Measurements from ENCODE around the gene POLD2. TPM values are rescaled to one million over a fixed set of nuclear protein-coding genes. Genes with fewer than 3 reads are reported as not detected.

Gene POLD2
- total RNA-seq, 1 donor from 2014 or later = 48.3 TPM

- DNase-seq (no peak), ATAC-seq (no peak)
- Histone ChIP-seq H3K27ac (no peak overlapping the region), H3K4me3 (no peak overlapping the region), H3K36me3 (no peaks in the 10 kb centered on the region), H3K27me3 (ENCODE audit: low read depth) (no peaks in the 10 kb centered on the region), H3K4me1 (peaks cover 13% of the 10 kb centered on the region), H3K9me3 (no peaks in the 10 kb centered on the region)
- intact Hi-C loops (cut with DNase I) = no loop called here
- TF ChIP-seq, protein P1, sequence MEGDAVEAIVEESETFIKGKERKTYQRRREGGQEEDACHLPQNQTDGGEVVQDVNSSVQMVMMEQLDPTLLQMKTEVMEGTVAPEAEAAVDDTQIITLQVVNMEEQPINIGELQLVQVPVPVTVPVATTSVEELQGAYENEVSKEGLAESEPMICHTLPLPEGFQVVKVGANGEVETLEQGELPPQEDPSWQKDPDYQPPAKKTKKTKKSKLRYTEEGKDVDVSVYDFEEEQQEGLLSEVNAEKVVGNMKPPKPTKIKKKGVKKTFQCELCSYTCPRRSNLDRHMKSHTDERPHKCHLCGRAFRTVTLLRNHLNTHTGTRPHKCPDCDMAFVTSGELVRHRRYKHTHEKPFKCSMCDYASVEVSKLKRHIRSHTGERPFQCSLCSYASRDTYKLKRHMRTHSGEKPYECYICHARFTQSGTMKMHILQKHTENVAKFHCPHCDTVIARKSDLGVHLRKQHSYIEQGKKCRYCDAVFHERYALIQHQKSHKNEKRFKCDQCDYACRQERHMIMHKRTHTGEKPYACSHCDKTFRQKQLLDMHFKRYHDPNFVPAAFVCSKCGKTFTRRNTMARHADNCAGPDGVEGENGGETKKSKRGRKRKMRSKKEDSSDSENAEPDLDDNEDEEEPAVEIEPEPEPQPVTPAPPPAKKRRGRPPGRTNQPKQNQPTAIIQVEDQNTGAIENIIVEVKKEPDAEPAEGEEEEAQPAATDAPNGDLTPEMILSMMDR (IDR thresholded peaks at IDR 0.05) = no peak
These were observed 30.2 kb downstream of the POLD2 start for GRCh38 chr7:44093102-44093641.

GRCh38 chr7:44087911-44088838 lies 35.2 kb downstream of the POLD2 start:
- peaks cover 16% of the 10 kb centered on the region for H3K4me1 ChIP-seq
- H3K27me3 ChIP-seq (ENCODE audit: low read depth) = no peaks in the 10 kb centered on the region
- TF ChIP-seq, protein P1 (IDR thresholded peaks at IDR 0.05) = no peak
- ATAC-seq (peak; percentile 45 to 50), DNase-seq (peak; percentile 38)
- H3K36me3 ChIP-seq = no peaks in the 10 kb centered on the region
- H3K9me3 ChIP-seq = no peaks in the 10 kb centered on the region
- no peak overlapping the region for H3K4me3 ChIP-seq
- intact Hi-C loops (cut with DNase I) = no loop called here
- H3K27ac ChIP-seq = peak overlapping the region; percentile 73

- Histone ChIP-seq H3K9me3 (no peaks in the 10 kb centered on the region), H3K27me3 (ENCODE audit: low read depth) (no peaks in the 10 kb centered on the region), H3K4me1 (peaks cover 17% of the 10 kb centered on the region), H3K27ac (peak overlapping the region; percentile 73), H3K36me3 (no peaks in the 10 kb centered on the region), H3K4me3 (no peak overlapping the region)
- TF ChIP-seq, protein P1 (IDR thresholded peaks at IDR 0.05) = no peak
- DNase-seq = no peak
- intact Hi-C loops (cut with DNase I) = no loop called here
- ATAC-seq = no peak
These were observed 36.7 kb downstream of the POLD2 start for GRCh38 chr7:44086627-44087026.

DNA sequence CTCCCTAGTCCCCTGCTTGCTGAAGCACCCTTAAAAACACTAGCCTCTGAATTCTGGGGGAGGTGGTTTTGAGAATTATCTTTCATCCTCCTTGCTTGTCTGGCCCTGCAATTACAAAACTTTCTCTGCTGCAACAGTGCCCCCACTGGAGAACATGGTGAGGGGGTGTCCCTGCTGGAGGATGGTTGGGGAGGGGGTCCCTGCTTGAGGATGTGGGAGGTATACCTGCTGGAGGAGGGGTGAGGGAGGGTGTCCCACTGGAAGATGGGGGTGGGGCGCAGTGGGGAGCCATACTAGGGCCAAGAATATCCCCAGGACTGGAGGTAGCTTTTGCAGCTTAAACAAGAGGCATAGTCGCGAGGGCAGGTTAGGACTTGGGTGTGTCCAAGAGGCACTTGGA lies 37.8 kb downstream of the POLD2 start:
- intact Hi-C loops (cut with DNase I) = no loop called here
- no peak overlapping the region for H3K4me3 ChIP-seq
- ATAC-seq (no peak), DNase-seq (peak; percentile 35)
- peak overlapping the region; percentile 2 for H3K27ac ChIP-seq
- no peaks in the 10 kb centered on the region for H3K9me3 ChIP-seq
- peaks cover 28% of the 10 kb centered on the region for H3K4me1 ChIP-seq
- TF ChIP-seq, protein P1 (IDR thresholded peaks at IDR 0.05) = no peak
- no peaks in the 10 kb centered on the region for H3K27me3 ChIP-seq (ENCODE audit: low read depth)
- peaks cover under 1% of the 10 kb centered on the region for H3K36me3 ChIP-seq

- DNase-seq = no peak
- ATAC-seq = no peak
- Histone ChIP-seq H3K27me3 (ENCODE audit: low read depth) (no peaks in the 10 kb centered on the region), H3K9me3 (no peaks in the 10 kb centered on the region), H3K4me1 (peaks cover 32% of the 10 kb centered on the region), H3K4me3 (no peak overlapping the region), H3K27ac (peak overlapping the region; percentile 93), H3K36me3 (peaks cover 9% of the 10 kb centered on the region)
- intact Hi-C loops (cut with DNase I) = no loop called here
- TF ChIP-seq, protein P1 (IDR thresholded peaks at IDR 0.05) = no peak
These were observed 38.6 kb downstream of the POLD2 start for GRCh38 chr7:44084701-44085100.
